ENCODE data around the gene PRPSAP2.
"Not testable (repeated sequence)": the region's sequence is repeated elsewhere in the genome, so short reads cannot be mapped to it uniquely, and the experiment has no call there.

Gene PRPSAP2

GRCh38 chr17:18947866-18948265 is 89.9 kb downstream of the PRPSAP2 start:
- DNase-seq = no peak

- no peak for DNase-seq
Measured at GRCh38 chr17:18948476-18949006, 90.6 kb downstream of the PRPSAP2 start.

GRCh38 chr17:18949566-18949965 is 91.6 kb downstream of the PRPSAP2 start:
- DNase-seq = no peak

GRCh38 chr17:18950346-18950745 is 92.4 kb downstream of the PRPSAP2 start:
- DNase-seq = no peak

GRCh38 chr17:18950944-18951905 is 93.3 kb downstream of the PRPSAP2 start:
- DNase-seq = no peak

GRCh38 chr17:18951941-18952842 is 94.3 kb downstream of the PRPSAP2 start, which contains the start of gene SLC5A10:
TSS of gene SLC5A10 (plus strand) at chr17:18952165. CDS start at chr17:18952206, 41 bp downstream.
- DNase-seq = no peak

- no peak for DNase-seq
Measured at GRCh38 chr17:18953231-18953728, 95.3 kb downstream of the PRPSAP2 start.

GRCh38 chr17:18954321-18954720 is 96.4 kb downstream of the PRPSAP2 start:
- no peak for DNase-seq

- DNase-seq = no peak
Measured at GRCh38 chr17:18955009-18955408, 97.1 kb downstream of the PRPSAP2 start.

GRCh38 chr17:18956021-18956420 is 98.1 kb downstream of the PRPSAP2 start:
- DNase-seq = not testable (repeated sequence)

- DNase-seq = no peak
Measured at GRCh38 chr17:18956581-18956980, 98.7 kb downstream of the PRPSAP2 start.

GRCh38 chr17:18957831-18958230 is 99.9 kb downstream of the PRPSAP2 start:
- no peak for DNase-seq

- no peak for DNase-seq
Measured at GRCh38 chr17:18958611-18959010, 100.7 kb downstream of the PRPSAP2 start.

- no peak for DNase-seq
Measured at GRCh38 chr17:18959071-18959844, 101.3 kb downstream of the PRPSAP2 start.

- DNase-seq = no peak
Measured at GRCh38 chr17:18959845-18960240, 101.9 kb downstream of the PRPSAP2 start.

GRCh38 chr17:18960241-18960665 is 102.3 kb downstream of the PRPSAP2 start:
- no peak for DNase-seq

- peak; percentile 20 for DNase-seq
Measured at GRCh38 chr17:18960803-18961511, 103.0 kb downstream of the PRPSAP2 start.

- no peak for DNase-seq
Measured at GRCh38 chr17:18961634-18962493, 103.9 kb downstream of the PRPSAP2 start.

- DNase-seq = no peak
Measured at GRCh38 chr17:18962494-18962815, 104.5 kb downstream of the PRPSAP2 start.
